Stimulated activated CD8-positive, alpha-beta memory T cell treated with anti-CD3 and anti-CD28 coated beads, Interleukin-12 subunit alpha, Interleukin-12 subunit beta, amount 100 ng/mL, for 24 hours (primary cell): Measurements from ENCODE around the gene CDK14.

ENCODE experiments used
- DNase-seq: peaks from one replicate; pipeline ENCODE4 v3.0.0-alpha.2; 2020; ENCODE audit errors: extremely low read depth

CDK14 gene

DNA sequence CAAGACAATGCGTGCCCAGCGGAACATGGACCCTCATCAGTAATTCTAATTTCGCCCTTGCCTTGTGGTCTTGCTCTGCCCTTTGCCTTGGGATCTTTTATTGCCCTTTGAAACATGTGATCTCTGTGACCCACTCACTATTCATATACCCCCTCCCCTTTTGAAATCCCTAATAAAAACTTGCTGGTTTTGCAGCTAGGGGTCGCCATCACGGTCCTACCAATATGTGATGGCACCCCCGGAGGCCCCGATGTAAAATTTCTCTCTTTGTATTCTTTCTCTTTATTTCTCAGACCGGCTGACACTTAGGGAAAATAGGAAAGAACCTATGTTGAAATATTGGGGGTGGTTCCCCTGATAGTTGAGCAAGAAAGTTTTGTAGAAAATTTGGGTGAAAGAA is 242.7 kb downstream of the CDK14 start:
- no peak for DNase-seq

GRCh38 chr7:90839316-90839715 is 243.2 kb downstream of the CDK14 start:
- DNase-seq, result no peak

- DNase-seq, result no peak
Measured at GRCh38 chr7:90839727-90840291, 243.7 kb downstream of the CDK14 start.

- DNase-seq, result no peak
Measured at GRCh38 chr7:90841759-90842429, 245.8 kb downstream of the CDK14 start.

DNA sequence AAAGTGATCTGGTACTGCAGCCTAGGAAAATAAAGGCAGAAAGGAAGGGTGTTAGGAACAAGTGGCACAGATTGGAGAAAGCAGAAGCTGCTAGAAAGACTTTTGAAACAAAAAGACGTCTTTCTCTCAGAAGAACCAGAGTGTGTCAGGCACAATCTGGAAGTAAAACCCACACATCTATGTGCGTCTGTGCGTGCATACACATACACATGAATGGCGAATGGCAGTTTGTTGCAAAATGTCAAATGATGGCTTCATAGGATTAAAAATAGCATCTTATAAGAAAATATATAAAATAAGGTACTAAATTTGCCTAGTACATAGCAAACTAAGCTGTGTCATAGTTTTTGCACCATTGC is 246.3 kb downstream of the CDK14 start:
- DNase-seq, result no peak

DNA sequence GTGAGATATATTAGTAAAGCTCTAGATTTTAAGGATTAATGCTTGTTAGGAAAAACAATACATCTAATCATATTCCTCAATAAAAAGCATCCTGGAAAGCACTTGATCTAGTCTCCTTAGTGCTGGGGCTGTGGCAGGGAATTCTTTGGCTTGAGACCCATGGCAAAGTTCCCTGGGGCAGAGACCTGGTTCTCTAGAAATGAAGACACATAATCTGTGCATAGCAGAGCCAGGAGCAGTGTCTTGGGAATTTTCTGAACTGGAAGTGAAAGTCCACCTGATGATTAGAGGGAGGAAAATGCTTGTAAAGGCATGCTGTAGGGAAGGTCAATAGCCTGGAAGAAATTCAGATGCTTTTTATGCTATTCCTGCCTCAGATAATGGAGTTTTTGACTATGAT is 247.4 kb downstream of the CDK14 start:
- DNase-seq, result no peak

- no peak for DNase-seq
Measured at GRCh38 chr7:90844421-90844820, 248.3 kb downstream of the CDK14 start.

DNA sequence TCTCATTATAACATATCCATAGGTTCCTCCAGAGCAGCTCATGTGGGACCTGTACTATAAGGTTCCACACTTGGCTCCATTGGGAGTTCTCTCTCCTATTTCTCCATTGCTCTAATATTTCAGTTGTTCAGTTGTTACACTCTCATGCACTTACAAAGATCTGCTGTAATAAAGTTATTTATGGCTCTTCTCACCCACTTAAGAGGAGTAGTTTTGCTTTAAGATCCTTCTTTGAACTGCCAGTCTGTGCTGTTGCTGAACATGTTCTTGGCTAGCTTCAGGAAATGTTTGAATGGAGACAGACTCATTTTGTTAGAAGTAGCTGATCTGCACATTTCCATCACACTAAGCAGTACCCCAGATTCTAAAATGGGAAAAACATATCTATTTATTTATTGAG is 250.1 kb downstream of the CDK14 start:
- no peak for DNase-seq

DNA sequence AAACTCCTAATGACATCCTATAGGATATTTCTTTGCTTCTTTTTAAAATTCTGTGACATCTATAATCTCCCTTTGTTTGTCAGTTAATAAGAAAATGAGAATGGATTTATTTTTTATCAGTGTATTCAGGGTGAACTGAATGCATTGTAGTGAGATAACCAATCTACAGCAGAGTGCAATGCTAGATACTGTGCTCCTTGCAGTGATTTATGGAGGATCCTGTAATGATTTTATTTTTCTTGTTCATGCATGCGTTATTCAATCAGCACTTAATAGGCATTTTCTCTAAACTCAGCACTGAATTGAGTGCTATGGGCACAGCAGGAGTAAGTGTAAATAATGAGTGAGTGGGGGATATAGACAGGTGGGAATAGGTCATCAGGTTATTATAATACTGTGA is 253.9 kb downstream of the CDK14 start:
- DNase-seq, result no peak

DNA sequence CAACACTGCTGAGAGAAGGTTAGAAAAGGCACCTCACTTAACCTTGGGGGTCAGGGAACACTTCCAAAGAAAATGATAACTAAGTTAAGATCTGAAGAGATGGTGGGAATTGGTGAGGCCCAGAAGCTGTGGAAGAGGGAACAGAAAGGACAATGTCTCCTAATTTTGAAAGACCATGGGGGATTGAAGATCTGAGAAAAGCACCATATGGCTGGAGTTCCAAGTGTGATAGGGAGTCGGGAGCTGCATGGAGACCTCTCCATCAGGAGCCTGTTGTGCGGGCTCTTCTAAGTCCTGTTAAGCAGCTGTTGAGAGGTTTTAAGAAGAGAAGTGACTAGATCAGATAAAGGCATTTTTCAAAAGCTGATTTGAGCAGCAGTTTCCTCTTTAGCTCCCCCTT is 254.3 kb downstream of the CDK14 start:
- no peak for DNase-seq

DNA sequence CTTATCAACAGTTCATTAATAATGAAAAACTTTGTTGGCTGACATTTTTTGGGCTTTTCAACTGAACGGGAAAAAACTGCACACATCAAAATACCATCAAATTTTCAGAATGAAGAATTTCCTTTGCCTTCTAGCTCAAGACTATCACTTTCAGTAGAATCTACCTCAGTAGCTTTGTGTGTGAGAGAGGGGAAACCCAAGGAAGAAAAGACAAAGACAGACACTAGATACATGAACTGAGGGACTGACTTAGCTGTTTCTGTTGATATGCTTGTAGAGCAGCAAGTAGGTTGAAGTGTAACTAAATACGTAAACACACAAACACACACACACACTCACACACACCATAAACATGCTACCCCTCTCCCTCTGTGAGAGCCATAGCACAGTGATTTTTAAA is 257.1 kb downstream of the CDK14 start:
- no peak for DNase-seq

GRCh38 chr7:90856351-90857070 is 260.4 kb downstream of the CDK14 start:
- no peak for DNase-seq

GRCh38 chr7:90857603-90858002 is 261.5 kb downstream of the CDK14 start:
- no peak for DNase-seq

DNA sequence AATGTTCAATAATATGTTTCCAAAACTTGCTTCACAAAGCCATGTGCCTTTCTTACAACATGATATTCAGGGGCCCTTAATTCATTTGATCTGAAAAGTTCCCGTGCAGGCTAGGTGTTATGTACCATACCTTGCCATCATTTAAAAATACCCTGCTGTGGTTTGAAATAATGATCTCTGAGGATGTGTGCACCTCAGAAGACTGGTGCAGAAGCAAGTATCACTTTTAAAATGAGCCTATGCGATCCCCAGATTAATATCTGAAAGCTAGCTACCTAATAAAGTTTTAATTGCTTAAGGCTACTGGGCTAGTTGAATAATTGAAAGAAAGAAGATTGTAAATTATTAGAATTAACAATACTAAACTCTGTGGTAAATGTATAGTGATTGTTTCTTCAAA is 262.4 kb downstream of the CDK14 start:
- no peak for DNase-seq

DNA sequence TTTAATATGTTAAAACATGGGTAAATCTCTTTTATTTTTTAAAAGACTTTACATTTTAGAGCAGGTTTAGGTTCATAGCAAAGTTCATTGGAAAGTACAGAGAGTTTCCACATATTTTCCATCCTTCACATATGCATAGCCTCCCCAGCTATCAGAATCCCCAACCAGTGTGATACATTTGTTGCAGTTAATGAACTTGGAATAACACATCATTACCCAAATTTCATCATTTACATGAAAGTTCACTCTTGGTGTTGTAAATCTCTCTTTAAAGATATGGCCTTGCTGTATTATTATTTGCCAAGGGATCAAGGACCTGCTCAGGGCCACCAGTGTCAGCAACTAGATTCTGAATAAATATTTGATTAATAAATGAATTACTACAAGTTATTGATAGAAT is 263.4 kb downstream of the CDK14 start:
- no peak for DNase-seq

DNA sequence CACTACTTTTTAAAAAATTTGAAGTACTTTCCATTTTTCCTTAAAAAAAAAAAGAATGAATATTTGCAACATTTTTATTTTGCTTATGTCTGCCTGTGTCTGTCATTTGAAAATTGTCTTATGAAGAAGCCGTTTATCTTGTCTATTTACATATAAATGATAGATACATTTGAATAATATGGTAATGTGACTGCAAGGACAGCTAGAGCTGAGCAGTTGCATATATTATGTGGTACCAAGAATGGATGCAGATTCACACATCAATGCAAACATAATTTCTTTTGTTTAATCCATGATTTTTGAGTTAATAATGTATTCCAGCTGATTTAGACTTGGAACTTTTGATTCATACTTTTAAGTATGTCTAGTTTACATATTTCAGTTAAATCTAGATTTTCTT is 268.0 kb downstream of the CDK14 start:
- DNase-seq, result no peak

DNA sequence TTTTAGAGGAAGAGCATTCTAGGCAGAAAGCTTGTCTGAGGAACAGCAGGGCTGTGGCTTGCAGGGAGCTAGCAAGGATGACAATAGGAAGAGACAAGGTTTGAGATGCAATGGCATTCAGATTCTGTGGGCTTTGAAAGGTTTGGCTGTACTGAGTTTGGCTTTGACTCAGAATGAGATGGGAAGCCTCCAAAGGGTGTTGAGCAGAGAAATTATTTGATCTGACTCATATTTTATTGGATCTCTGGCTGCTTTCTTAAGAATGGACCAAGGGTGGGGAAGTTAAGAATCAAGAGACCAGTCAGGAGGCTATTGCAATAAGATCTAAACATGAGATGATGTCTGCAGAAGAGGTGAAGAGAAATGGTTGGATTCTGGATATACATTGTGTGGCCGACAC is 273.2 kb downstream of the CDK14 start:
- no peak for DNase-seq

GRCh38 chr7:90876701-90877100 is 280.6 kb downstream of the CDK14 start:
- no peak for DNase-seq

GRCh38 chr7:90877201-90877600 is 281.1 kb downstream of the CDK14 start:
- DNase-seq, result no peak

DNA sequence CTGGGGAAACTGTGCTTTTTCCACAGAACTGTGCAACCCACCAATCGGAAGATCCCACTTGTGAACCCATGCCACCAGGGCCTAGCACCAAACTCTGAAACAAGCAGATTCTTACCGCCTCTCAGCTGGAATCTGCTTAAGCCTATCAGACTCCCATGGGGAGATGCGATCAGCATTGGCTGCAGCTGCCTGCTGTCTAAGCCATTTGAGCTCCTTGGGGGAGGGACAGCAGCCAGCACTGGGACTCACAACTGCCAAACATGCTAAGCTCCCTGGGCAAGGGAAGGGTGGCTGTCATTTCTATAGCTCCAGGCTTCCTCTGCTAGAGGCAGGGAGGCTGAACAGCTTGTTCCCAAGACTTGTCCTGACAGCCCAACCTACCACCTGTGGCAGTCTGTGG is 283.8 kb downstream of the CDK14 start:
- DNase-seq, result no peak

GRCh38 chr7:90886416-90886815 is 290.3 kb downstream of the CDK14 start:
- no peak for DNase-seq

DNA sequence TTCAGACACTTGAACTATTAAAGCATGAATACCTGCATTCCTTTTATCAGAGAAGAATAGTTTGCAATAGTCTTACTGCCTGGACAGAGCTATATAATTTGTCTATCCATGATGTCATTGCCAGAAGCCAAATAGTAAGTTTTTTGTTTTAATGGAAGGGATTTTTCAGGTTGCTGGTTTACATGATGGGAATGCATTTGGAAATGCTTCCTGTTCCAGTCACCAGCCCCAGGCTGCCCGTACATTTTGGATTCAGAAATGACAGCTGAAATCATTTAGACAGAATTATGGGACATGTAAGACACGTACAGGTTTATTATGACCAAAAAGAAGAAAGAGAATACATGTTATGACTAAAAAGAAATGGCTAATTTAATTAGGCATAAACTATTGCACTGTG is 293.1 kb downstream of the CDK14 start:
- DNase-seq, result no peak

GRCh38 chr7:90889644-90890043 is 293.5 kb downstream of the CDK14 start:
- no peak for DNase-seq

DNA sequence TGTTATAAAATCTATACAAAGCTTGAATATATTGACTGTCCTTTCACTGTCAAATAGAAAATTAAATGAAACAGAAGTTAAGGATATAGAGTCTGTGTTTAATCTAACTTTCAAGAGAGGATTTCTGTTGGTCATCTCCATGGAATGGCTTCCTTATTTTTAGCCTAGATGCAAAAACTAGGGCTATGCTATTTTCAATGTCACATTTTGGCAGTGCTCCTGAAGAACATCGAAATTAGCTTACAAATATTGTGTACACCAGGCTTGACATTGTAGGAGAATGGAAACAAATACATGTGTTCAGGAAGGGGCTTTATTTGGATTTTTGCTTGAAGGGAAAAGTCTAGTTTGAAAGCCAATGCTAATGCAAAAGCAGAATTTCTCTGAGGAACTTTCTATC is 295.4 kb downstream of the CDK14 start:
- no peak for DNase-seq
